Stromal cell of bone marrow (primary cell): ENCODE results near the gene HMGB1.

Experiments used
- DNase-seq: peaks from one replicate; pipeline ENCODE4 v3.0.0-alpha.2; 2012; ENCODE audit warnings: low read depth

Gene HMGB1

DNA sequence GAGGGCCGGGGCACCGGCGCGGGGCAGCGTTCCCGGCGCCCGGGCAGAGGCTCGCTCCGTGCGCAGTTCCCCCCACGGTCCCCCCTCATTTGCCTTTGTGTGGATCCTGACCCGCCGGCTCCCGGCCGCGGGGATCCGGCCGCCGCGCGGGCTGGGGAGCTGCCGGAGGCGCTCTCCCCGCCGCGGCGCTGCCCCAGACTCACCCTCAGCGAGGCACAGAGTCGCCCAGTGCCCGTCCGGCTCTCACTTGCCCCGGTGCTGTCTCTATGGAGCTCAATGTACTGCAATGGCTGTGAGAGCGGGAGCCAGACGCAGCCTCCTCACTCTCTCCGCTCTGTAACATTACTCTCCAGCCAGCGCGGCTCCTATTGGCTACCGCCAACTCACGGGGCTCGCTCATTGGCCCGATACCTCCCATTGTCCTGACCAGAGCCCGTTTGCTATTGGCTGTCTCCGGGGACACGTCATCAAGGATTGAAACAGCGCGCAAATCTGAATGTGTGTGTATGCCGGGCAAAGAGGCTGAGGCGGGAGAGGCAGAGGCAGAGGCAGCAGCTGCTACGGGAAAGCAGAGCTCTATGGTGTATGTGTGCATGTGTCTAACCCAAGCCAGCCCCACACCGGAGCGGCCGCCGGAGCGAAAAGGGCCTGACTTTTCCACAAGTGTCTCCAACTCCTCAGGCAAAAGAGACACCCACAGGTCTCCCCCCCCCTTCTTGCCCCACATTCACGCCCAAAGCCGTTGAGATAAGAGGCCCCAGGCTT is at the start of gene HMGB1:
HMGB1 (minus strand) TSS at position 344 of the 765 bp plus-strand sequence. CDS start 2,256 bp downstream, outside the sequence.
- peak; percentile 98 for DNase-seq

DNA sequence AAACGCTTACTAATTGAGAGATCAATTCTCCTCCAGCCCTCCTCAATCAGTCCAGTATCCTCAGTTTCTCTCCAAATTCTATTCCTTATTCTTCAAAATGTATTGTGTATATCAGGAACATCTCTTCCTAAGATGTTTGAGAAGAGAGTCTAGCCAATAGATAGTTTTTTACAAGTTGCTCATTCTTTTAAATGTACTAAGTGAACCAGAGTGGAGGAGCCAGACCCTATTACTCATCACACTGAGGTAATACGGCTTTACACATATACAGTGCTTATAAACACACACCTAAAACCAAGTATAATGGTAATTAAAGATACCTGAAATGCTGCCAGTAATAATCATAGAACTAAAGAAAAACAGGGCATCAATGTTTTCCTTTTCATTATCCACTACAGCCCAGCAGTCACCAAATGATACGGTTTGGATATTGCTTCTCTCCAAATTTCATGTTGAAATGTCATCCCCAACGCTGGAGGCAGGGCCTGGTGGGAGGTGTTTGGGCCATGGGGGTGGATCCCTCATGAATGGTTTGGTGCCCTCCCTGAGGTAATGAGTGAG is 45.2 kb upstream of the HMGB1 start:
- DNase-seq = no peak

DNA sequence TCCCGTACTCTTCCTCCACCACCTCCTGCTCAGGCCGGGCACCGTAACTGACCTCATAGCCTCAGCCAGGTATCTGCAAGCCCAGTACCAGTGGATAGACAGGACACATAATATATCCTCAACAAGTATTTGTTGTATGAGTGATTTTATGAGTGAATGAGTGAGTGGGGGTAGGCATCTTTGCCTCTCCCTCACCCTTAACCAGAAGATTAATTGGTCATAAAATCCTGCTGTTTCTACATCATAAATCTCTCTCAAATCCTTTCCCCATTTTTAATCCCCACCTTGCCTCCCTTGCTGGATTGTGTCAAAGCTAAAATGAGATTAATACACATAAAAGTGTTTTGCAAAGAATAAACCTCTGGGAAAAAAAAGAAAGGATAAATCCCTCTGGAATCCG is 44.4 kb upstream of the HMGB1 start:
- no peak for DNase-seq

DNA sequence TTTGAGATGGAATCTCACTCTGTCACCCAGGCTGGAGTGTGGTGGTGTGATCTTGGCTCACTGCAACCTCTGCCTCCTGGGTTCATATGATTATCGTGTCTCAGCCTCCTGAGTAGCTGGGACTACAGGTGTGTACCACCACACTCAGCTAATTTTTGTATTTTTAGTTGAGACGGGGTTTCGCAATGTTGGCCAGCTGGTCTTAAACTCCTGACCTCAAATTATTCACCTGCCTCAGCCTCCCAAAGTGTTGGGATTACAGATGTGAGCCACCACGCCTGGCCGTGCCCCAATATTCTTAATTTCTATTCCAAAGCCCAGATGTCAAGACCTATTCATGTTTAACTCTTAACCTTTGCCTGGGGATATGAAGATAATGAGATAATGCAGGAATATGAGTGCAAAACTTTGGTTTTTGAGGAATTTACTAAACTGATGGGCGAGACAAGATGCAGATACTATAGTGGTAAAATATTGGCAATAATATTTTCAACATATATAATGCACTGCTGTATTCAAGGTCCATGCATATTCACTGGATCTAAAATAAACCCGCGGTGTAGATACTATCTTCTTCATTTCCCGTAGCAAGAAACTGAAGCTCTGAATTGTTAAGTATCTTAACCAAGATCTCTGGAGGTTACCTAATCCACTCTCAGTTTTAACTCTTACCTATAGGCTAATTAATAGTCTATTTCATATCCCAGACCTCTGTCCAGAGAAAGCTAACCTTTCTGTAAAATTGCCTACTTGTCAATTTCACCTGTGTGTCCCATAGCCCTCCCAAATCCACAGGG is 43.7 kb upstream of the HMGB1 start:
- DNase-seq = no peak

DNA sequence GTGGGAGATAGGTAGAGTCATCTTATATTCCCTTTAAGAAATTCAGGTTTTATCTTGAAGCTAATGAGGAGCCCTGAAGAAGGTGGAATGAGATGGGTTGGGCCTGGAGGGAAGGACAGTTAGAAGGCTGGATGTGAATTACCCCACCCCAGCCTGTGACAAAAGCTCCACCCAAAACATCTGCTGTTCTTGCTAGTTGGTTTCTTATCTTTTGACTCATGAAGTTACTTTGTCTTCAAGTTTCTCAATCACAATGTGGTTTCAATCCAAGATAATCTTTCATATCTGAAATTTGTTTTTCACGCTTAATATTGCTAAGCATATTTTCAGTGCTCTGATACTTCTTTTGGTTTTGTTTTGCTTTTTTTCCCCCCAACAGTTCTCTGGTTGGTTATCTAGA is 38.3 kb upstream of the HMGB1 start:
- DNase-seq = no peak

DNA sequence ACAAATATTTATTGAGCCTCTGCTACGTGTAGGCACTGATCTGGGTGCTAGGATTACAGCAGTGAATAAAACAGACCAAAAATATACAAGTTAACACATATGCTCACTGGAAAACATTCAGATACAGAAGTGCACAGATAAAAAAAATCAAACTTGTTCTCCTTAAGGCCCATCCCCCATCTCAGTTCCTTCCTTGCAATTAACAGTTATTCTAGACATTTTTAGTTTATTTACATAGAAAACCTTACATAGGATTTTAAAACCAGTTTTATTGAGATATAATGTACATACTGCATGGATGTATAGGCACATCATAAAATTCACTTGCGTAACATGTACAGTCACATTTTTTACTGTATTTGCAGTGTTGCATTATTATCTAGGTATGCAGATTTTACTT is 36.5 kb upstream of the HMGB1 start:
- no peak for DNase-seq

DNA sequence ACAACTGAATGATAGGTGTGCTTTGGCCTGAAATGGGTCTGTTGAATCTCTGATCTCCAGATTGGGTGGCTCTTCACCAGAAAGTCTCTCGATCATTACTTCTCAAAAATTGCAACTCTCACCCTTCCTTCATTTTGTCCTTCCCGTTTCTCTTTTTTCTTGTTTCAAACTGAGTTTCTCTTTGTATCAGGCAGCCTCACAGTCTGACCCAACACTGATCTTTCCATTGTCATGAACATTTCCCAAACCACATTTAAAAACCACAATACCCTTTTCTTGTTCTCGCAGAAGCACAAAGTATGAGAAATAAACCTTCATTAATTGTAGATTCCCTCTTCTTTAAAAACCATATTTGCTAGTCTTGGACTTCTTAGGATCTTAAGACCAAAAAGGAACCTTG is 33.6 kb upstream of the HMGB1 start:
- DNase-seq = no peak

DNA sequence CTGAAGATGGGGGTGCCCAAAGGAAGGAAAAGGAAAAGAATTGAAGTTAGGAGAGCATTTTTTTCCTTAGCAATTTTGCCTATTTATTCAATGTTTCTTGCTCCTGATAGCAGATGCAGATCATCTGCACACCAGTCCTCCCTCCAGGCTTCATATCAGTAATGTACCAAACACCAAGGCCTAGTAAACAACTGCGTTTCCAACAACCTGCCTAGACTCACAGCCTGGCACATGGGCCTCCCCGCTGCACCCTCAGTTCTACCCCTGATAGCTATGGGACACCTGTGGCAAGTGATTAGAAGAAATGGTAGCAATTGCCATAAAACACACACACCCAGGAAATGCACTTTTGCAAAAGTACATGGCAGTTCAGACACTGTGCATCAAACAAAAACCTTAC is 30.4 kb upstream of the HMGB1 start:
- DNase-seq = no peak

DNA sequence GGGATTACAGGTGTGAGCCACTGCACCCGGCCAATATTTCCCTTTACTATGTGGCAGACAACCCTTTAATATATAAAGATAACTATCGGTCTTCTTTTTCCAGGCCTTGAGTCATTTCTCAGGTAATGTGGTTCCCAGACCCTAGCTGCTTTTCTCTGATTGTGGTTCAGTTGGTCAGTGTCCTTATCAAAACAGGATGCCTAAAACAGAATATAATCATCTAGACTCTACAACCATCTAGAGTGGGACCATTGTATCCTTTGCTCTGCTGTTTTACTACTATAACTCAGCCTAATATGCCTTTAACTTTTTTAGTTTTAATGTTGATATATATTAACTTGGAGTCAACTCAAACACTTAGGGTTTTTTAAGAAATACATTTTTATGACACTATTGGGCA is 30.0 kb upstream of the HMGB1 start:
- DNase-seq = no peak

DNA sequence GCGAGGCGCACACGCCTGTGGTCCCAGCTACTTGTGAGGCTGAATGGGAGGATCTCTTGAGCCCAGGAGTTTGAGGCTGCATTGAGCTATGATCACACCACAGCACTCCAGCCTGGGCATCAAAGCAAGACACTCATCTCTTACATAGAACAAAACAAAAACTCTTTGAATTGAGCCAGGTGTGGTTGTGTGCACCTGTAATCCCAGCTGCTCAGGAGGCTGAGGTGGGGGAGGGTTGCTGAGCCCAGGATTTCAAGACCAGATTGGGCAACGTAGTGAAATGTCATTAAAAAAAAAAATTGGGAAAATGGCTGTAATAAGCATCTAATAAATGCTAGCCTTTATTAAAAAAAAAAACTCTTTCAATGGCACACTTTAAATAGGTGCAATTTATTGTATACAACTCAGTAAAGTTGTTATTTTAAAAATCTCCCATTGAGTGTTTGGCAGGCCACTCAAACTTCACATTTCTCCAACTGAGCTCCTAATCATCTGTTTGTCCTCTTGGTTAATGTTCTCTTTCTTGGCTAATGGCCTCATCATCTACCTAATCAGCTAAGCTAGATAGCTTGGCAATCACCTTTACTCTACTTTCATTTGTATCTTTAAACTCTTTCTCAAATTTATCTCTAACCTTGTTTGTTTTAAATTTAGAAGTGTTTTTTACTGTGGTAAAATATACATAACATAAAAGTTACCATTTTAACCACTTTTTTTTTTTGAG is 28.1 kb upstream of the HMGB1 start:
- no peak for DNase-seq

DNA sequence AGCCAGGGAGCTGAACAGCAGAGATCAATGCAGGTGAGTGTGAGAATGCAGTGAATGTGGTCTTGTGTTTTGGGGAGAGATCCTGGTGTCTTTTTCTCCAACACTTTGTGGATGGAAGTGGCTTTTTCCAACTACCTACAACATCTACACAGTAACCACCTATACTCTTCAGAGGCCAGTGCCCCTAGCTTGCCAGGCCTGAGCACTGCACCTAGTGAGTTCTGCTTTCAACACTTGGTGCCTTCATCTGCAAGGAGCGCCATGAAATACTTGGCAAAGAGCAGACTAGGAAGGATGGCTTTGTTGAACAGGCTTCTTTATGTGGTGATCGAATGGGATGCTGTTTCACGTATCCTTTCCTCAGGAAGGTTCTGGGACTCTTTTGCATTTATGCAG is 21.3 kb upstream of the HMGB1 start:
- no peak for DNase-seq

DNA sequence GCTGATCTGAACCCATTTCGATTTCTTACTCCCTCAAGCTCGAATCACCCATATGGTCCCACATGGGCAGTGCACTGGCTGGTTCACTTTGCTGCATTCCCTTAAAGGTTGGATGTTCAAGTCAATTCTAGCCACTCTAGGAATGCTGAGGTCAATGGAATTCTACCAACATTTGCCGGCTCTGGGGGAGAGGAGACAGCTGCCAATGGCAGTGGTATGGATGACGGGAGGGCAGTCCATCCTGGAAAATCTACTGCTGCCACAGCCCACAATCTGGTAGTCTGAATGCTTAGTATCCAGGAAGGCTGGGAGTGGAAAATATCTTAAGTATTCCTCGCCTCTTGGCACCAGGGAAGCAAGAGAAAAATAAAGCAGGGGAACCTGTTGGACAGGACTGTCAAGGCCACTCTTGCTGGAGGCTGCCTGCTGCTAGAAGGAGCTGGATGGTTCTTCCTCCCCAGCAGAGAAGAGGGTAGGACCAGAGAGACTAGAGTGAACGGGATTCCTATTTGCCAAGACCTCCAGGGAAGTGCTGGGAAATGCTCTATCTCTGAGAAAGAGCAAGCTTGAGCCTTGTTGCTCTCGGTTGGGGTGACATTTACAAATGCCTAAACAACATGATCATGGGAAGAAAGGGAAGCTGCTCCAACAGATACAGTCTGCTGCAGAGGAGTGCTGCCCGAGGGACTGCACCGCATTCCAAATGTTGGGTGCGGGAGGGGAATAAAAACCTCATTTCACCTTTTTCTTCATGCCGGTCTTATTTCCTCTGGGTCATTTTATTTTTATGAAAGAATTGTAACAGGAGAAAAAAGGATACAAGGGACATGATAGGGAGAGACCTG is 20.7 kb upstream of the HMGB1 start:
- no peak for DNase-seq

DNA sequence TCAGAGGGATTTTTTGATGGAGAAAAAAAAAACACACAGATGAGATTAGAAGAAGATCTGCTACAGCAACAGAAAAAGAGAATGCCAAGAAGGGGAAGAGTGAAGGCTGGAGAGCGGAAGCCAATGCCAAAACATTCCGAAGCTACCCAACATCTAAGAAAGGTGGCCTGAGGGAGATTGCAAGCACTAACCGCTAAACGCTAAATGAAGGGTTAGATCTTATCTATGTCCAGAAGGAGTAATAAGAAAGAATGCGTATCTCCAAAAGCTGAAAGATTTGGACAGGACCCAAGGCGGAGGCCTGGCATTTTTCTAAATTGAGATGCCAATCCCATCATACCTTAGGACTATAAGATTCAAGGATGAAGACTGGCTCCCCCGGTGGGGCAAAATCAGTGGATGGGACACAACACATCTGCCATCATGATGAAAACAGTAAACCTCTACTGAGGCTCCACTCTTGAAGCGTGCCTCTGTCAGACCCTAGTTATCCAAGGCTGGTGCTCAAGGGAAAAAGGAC is 15.6 kb upstream of the HMGB1 start:
- DNase-seq = no peak

DNA sequence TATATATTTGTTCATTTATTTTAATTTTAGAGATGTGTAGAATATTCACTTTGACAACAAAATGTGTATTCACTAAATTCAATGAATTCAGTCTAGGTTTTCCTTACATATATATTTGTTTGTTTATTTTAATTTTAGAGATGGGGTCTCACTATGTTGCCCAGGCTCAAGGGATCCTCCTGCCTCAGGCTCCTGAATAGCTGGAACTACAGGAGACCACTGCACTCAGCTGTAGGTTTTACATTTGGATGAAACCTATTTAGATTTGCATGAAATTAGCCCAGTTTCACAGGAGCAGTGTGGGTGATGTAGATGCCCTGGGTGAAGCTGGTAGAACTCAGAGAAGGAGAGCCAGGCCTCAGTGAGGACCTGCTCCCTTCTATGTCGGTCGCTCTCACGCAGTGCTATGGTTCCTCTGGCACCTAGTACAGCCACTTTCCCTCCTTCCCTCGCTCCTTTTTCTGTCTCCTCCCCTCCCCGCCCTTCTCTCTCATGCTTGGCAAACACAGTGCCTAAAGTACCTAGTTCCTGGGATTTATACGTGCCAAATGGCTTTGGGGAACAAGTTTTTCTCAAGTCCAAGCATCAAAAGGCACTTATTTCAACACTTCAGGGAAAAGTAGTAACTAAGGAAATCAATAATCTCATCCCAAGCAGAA is 14.7 kb upstream of the HMGB1 start:
- no peak for DNase-seq

DNA sequence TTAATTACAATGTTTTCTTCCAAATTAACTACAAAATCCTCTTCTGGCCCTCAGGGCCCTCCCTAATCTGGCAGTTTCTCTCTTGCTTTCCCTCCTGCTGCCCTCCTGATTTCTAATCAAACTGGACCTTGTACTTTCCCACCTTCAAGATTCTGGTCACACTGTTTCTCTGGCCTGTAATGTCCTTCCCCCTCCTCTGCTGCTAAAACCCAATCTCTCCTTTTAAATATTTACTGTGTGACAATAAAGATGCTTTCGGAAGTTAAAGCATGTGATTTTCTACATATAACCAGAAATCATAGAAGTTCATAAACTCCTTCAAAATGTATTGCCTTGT is 14.1 kb upstream of the HMGB1 start:
- DNase-seq = no peak

DNA sequence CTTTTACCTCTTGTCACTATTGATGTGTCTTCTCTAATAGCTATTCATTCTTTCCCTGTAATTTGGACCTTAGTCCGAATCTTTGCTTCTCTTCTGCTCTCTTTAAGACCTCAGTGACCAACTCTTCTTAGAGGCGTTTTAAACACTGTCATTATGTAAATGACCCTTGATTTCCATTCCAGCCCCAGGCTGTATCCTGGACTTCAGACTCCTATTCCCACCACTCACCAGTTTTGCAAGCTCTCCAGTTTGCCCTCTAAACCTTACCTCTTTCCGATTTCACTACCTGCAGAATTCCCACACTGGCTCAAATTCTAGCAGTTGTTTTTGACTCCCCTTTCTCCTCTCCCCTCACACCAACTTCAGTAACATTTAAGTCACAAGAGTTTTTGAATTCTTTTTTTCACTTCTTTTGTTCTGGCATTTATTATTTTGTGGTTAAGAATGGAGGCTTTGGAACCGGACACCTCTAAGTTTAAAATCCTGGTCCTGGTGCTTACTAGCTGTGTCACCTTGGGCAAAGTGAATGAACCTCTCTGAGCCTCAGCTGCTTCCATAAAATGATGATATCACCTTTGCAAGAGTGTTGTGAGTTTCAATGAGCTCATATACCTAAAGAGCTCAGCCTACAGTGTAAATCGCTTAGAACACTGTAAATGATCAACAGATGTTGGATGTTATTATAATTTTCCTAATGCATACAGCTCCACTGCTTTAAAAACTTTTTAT is 13.6 kb upstream of the HMGB1 start:
- no peak for DNase-seq

DNA sequence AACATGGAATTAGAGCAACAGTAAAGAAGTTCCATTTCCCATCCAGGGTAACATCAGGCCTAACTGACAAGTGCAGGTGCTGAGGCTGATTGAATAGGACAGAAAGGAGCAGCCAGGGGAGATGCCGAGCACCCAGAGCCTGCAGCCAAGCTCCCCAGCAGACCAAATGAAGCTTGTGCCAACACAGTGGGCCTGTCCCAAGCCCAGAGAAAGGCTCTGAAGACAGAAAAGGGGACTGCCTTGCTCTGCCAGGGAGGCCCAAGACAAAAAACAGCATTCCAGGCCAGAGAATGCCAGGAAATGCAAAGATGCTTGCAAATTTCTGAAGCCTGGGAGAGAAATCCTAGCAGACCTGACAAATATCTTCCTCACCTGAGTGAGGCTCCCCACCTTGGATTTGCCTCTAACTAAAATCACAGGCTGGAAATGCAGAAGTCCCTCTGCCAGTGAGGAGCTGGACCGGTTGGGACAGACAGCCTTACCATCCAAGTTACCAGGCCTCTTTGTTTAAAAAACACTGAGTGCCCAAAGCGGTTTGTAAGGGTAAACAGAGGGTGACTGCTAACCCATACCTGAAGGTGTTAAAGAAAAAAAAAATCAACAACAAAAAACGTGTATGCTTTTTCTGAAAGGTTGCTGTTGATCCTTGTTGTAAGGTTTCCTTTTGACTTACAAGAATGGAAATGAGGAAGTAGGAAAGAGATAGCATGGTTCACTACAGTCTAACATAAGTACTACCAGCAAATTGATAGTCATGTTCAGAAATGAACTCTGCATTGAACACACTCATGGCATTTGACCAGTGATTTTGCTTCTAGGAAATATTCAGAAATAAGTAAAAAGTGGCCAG is 11.8 kb upstream of the HMGB1 start:
- DNase-seq = no peak

DNA sequence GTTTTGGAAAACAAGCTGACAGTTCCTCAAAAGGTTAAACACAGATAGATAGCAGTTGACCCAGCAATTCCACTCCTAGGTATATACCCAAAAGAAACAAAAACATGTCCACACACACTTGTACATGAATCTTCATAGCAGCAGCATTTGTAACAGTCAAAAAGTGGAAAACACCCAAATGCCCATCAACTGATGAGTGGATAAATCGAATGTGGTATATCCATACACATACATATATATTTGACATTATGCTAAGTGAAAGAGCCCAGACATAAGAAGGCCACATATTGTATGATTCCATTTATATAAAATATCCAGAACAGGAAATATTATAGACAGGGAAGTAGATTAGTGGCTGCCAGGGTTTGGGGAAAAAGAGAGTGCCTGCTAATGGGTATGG is 7.9 kb upstream of the HMGB1 start:
- DNase-seq = no peak

DNA sequence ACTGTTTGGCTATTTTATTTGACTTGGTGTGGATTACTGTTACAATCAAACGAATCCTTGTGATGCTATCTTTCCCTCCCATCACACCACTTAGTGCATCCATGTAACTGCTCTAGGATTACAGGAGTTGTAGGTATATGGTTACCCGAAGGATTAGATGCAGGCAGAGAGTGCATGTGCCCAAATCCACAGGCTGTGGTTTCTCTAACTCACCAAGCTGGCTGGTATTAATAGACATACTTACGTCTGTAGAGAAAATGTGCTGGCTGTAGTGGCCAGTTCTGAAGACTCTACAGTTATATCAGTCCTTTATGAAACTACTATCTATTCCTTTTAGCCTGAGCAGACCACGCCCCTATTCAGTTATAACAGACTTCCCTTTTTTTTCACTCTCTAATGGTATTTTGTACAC is 1.1 kb upstream of the HMGB1 start:
- DNase-seq = no peak
